GM12878 (cell line): ENCODE measurements around the gene TNNT1. TPM values are rescaled to one million over a fixed set of nuclear protein-coding genes. Genes with fewer than 3 reads are reported as not detected.
A peak's percentile ranks its signal among the peaks of the same experiment; 100 is the strongest.

Experiments used
- ATAC-seq: fragments of 200-7000 bp; cut with Tn5 transposase; 3 replicates; pipeline ENCODE4 v1.9.1; 2020; ENCODE audit warnings: mild to moderate bottlenecking, moderate library complexity
- BruUV-seq: library from RNA; stranded (reverse); fragments of 400-500 nt; replicated peaks from 2 replicates; lab custom pipeline; 2021; lab: Mats Ljungman, UMichigan
- CTCF ChIA-PET: fragments of 300-600 bp; sonication (Branson Sonifier 250); formaldehyde crosslinking; extraction: SDS; loops from one replicate; lab custom pipeline; 2021; ENCODE audit warnings: inconsistent platforms; lab: Yijun Ruan, JAX
- POLR2A ChIA-PET: fragments of 350-600 bp; formaldehyde crosslinking; extraction: SDS; loops from one replicate; lab custom pipeline; 2021; ENCODE audit warnings: inconsistent platforms; lab: Charles Lee
- RAD21 ChIA-PET: fragments of 300-600 bp; sonication (Branson Sonifier 250); formaldehyde crosslinking; loops from one replicate; lab custom pipeline; 2023; ENCODE audit warnings: antibody characterized with exemption; ENCODE audit not compliant: unreplicated experiment; lab: Charles Lee
- SMC1A ChIA-PET: fragments of 300-600 bp; sonication (Branson Sonifier 250); formaldehyde crosslinking; loops from one replicate; lab custom pipeline; 2023; ENCODE audit not compliant: unreplicated experiment, uncharacterized antibody; lab: Charles Lee
- DNase-seq: peaks from one replicate; pipeline ENCODE4 v3.0.0-alpha.2; 2011; ENCODE audit warnings: low read depth, low spot score
- FAIRE-seq: peaks from 3 replicates; lab custom pipeline; 2011; peaks lifted over from hg19 to GRCh38; lab: Jason Lieb, UNC
- H2AFZ ChIP-seq: 2 replicates; pipeline ENCODE4 v1.6.0; 2011; ENCODE audit warnings: low read depth, low read length, control low read depth; ENCODE audit not compliant: control insufficient read depth
- H3K27ac ChIP-seq: 2 replicates; pipeline ENCODE4 v1.5.1; 2011; ENCODE audit warnings: control low read depth; ENCODE audit not compliant: control insufficient read depth, insufficient read depth
- H3K27me3 ChIP-seq, 2 experiments: replicated peaks in 1 of 2; 2 replicates each; pipeline versions ENCODE4 v1.6.0 to v1.6.1; 2011; ENCODE audit warnings: low read length in 1 of 2; ENCODE audit not compliant: control insufficient read depth in 2 of 2, insufficient read depth in 2 of 2
- H3K36me3 ChIP-seq, 2 experiments: 2 replicates each; pipeline ENCODE4 v1.5.1; 2011; ENCODE audit warnings: low read length in 1 of 2; ENCODE audit not compliant: control insufficient read depth in 2 of 2, insufficient read depth in 2 of 2
- H3K4me1 ChIP-seq: 2 replicates; pipeline ENCODE4 v1.6.1; 2011; ENCODE audit warnings: mild to moderate bottlenecking, low read length, moderate library complexity, mixed read lengths; ENCODE audit not compliant: control insufficient read depth, insufficient read depth
- H3K4me2 ChIP-seq: 2 replicates; pipeline ENCODE4 v1.6.0; 2011; ENCODE audit warnings: control low read depth; ENCODE audit not compliant: control insufficient read depth, insufficient read depth
- H3K4me3 ChIP-seq: fragments of 200-600 bp; sonication (generic); 2 replicates; pipeline ENCODE4 v1.5.1; 2016
- H3K79me2 ChIP-seq: 2 replicates; pipeline ENCODE4 v1.6.0; 2011; ENCODE audit warnings: low read length; ENCODE audit not compliant: control insufficient read depth, insufficient read depth
- H3K9ac ChIP-seq: 2 replicates; pipeline ENCODE4 v1.8.0; 2011; ENCODE audit warnings: low read length, control low read depth, mixed read lengths; ENCODE audit not compliant: control insufficient read depth, insufficient read depth
- H3K9me3 ChIP-seq: replicated peaks from 3 replicates; pipeline ENCODE4 v1.5.1; 2011; ENCODE audit warnings: mild to moderate bottlenecking, low read length; ENCODE audit not compliant: control insufficient read depth, insufficient read depth
- H4K20me1 ChIP-seq: 2 replicates; pipeline ENCODE4 v1.6.0; 2011; ENCODE audit not compliant: control insufficient read depth, insufficient read depth
- DPF2 ChIP-seq: fragments of 450-650 bp; IDR thresholded peaks from 2 replicates; pipeline ENCODE4 v1.6.1; 2017; ENCODE audit warnings: mild to moderate bottlenecking
- HDAC6 ChIP-seq: fragments of 200-600 bp; sonication (generic); IDR thresholded peaks from one replicate; pipeline ENCODE4 v1.8.0; 2017; ENCODE audit warnings: antibody characterized with exemption; ENCODE audit not compliant: unreplicated experiment
- POLR2A ChIP-seq: IDR thresholded peaks from 2 replicates; pipeline ENCODE4 v1.6.1; 2011; ENCODE audit warnings: low read depth, mild to moderate bottlenecking, low read length
- RAD21 ChIP-seq: IDR thresholded peaks from 2 replicates; pipeline ENCODE4 v1.6.1; 2011; ENCODE audit warnings: mild to moderate bottlenecking, low read depth, low read length, moderate library complexity; ENCODE audit not compliant: insufficient read depth
- RAD51 ChIP-seq: fragments of 450-650 bp; IDR thresholded peaks from 2 replicates; pipeline ENCODE4 v1.6.1; 2016; ENCODE audit warnings: moderate library complexity, mild to moderate bottlenecking, inconsistent platforms
- WGBS: methylation state at CpG from one replicate; pipeline ENCODE4 v1.1.6; 2016; ENCODE audit warnings: low lambda C conversion rate; ENCODE audit not compliant: insufficient replicate concordance, insufficient coverage; ENCODE audit errors: missing lambda C conversion rate; 5-methylcytosine and 5-hydroxymethylcytosine counted together
- in situ Hi-C: fragments of 300-500 bp; cut with MboI; formaldehyde crosslinking; loops from 9 replicates; pipeline ENCODE4 v1.14.3; 2018; ENCODE audit warnings: mixed read lengths
- intact Hi-C: fragments of 100-400 bp; cut with micrococcal nuclease; formaldehyde crosslinking; loops from one replicate; pipeline ENCODE4 v1.14.2; 2022; ENCODE audit not compliant: unreplicated experiment
- polyA plus RNA-seq, 11 experiments: library from polyadenylated mRNA; depleted of rRNA in 4 of 11; unstranded in 6 of 11; stranded (reverse) in 5 of 11; fragments of >200 nt; fragmentation: Nextera tagmentation in 4 of 11; fragmentation: Illumina TruSeq in 1 of 11; extraction: Ambion mirVana in 4 of 11; extraction: Trizol in 1 of 11; gene quantifications; 1 replicate in 1 of 11; 2 replicates in 10 of 11; pipeline versions ENCODE4 v1.2.1 to v1.2.3, GENCODE V29; 2011 to 2016; ENCODE audit warnings: inconsistent platforms in 2 of 11, missing spikeins in 2 of 11, low read depth in 1 of 11
- total RNA-seq, 4 experiments: library from RNA; depleted of rRNA in 3 of 4; stranded (reverse); fragments of >200 nt in 3 of 4; fragmentation: Illumina TruSeq in 1 of 4; extraction: Trizol in 1 of 4; gene quantifications; 2 replicates each; pipeline versions ENCODE4 v1.2.1 to v1.2.3, GENCODE V29; 2013 to 2021

TNNT1 gene
- total and polyA plus RNA-seq, 10 of the 15 experiments (the other 5 are each of a cell fraction or from before 2014, with no cell fraction given): 0.26 to 0.62 (median 0.37) TPM; not detected in 7

GRCh38 chr19:55099557-55100506, 49.2 kb downstream of the TNNT1 start:
- 93% methylated on average over 27 of the region's 27 CpGs for WGBS
- RAD21 ChIA-PET: no interaction called here
- Histone ChIP-seq H2AFZ (no peak overlapping the region), H3K27me3 (no peaks in the 10 kb centered on the region), H3K4me3 (no peak overlapping the region), H3K4me2 (no peak overlapping the region), H3K4me1 (no peaks in the 10 kb centered on the region), H3K27ac (no peak overlapping the region), H3K9me3 (no peaks in the 10 kb centered on the region; the same call in 2 of the 3 replicates), H4K20me1 (no peaks in the 10 kb centered on the region), H3K79me2 (no peaks in the 10 kb centered on the region), H3K36me3 (peaks cover 1 to 3% of the 10 kb centered on the region in 2 experiments; a peak in 2 of 4 replicates), H3K9ac (no peak overlapping the region)
- ATAC-seq: no peak
- no peak for FAIRE-seq
- TF ChIP-seq RAD21: 0 out of 2 replicates have a peak, but pooled peaks have one; percentile 8
- no peak for TF ChIP-seq DPF2
- no peak for TF ChIP-seq HDAC6
- TF ChIP-seq POLR2A: no peak
- TF ChIP-seq RAD51: no peak
- intact Hi-C loops: no loop called here
- POLR2A ChIA-PET: no interaction called here
- SMC1A ChIA-PET: no interaction called here
- no peak for DNase-seq
- BruUV-seq: no TSS peak
- in situ Hi-C loops: no loop called here
- CTCF ChIA-PET: interaction anchor here (1.4 kb wide), 1 partner anchor 12 kb away, joined by 3 read pairs; no protein-coding TSS in a partner anchor
